Measurements from ENCODE around the gene FBXL14. TPM values are rescaled to one million over a fixed set of nuclear protein-coding genes. Genes with fewer than 3 reads are reported as not detected.
A peak's percentile ranks its signal among the peaks of the same experiment; 100 is the strongest.

Gene FBXL14
- total and polyA plus RNA-seq, 9 of the 15 experiments (the other 6 are each of a cell fraction or from before 2014, with no cell fraction given), result 0.13 to 9.8 (median 3.3) TPM

DNA sequence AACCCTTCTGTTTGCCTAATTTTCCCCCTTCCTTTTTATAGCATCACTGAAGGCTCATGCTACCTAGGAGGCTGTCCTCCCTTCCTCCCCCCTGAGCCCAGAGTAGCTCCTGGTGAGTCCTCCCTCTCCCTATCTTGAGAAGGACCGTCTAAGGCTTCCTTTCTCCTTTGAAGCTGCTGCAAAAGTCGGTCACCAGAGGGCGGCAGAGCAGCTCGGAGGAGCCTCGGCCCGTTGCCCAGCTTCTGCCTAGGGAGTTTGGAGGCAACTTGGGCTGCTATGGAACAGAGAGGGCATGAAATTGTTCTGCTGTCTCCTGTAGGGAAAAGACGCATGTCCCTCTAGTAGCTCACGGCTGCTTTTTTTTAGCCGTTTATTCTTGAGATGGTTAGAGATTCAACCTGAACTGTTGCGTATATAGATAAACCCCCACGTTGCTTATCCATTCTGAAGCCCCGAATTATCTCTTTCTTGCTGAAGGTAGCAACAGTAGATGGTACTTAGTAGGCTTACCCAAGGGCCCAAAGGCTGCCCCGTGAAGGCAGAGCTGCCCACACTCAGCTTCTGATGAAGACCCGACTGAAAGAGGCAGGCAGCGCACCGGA, 40.3 kb upstream of the FBXL14 start (continued):
- TF ChIP-seq, protein P1, sequence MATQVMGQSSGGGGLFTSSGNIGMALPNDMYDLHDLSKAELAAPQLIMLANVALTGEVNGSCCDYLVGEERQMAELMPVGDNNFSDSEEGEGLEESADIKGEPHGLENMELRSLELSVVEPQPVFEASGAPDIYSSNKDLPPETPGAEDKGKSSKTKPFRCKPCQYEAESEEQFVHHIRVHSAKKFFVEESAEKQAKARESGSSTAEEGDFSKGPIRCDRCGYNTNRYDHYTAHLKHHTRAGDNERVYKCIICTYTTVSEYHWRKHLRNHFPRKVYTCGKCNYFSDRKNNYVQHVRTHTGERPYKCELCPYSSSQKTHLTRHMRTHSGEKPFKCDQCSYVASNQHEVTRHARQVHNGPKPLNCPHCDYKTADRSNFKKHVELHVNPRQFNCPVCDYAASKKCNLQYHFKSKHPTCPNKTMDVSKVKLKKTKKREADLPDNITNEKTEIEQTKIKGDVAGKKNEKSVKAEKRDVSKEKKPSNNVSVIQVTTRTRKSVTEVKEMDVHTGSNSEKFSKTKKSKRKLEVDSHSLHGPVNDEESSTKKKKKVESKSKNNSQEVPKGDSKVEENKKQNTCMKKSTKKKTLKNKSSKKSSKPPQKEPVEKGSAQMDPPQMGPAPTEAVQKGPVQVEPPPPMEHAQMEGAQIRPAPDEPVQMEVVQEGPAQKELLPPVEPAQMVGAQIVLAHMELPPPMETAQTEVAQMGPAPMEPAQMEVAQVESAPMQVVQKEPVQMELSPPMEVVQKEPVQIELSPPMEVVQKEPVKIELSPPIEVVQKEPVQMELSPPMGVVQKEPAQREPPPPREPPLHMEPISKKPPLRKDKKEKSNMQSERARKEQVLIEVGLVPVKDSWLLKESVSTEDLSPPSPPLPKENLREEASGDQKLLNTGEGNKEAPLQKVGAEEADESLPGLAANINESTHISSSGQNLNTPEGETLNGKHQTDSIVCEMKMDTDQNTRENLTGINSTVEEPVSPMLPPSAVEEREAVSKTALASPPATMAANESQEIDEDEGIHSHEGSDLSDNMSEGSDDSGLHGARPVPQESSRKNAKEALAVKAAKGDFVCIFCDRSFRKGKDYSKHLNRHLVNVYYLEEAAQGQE (IDR thresholded peaks at IDR 0.05; ENCODE audit: borderline replicate concordance), result peak; percentile 74
- TF ChIP-seq, protein P1 (CRISPR knock-in tag; IDR thresholded peaks at IDR 0.05; ENCODE audit: low read depth), result no peak
- TF ChIP-seq DMBX1 (CRISPR knock-in tag; IDR thresholded peaks at IDR 0.05; ENCODE audit: borderline replicate concordance), result no peak
- TF ChIP-seq KLF16 (IDR thresholded peaks at IDR 0.05), result 0 out of 2 replicates have a peak, but pooled peaks have one; percentile 25
- peak; percentile 50; the same call in 1 of the 2 replicates for TF ChIP-seq CTBP1 (IDR thresholded peaks at IDR 0.05; ENCODE audit: borderline replicate concordance)
- TF ChIP-seq HNRNPL (IDR thresholded peaks at IDR 0.05; ENCODE audit: low read depth, low read length), result no peak
- peak; percentile 79 to 81 for TF ChIP-seq RAD21 (CRISPR knock-in tag; conservative IDR thresholded peaks at IDR 0.05 in 1 of 2, IDR thresholded peaks at IDR 0.05 in 1 of 2)
- peak; percentile 69 for TF ChIP-seq SMC3 (conservative IDR thresholded peaks at IDR 0.05; ENCODE audit: insufficient read depth, low read depth, low read length)
- 0 out of 2 replicates have a peak, but pooled peaks have one; percentile 37 for TF ChIP-seq CC2D1A (IDR thresholded peaks at IDR 0.05)
- peak; percentile 90 for TF ChIP-seq ZNF263 (CRISPR knock-in tag; IDR thresholded peaks at IDR 0.05; ENCODE audit: borderline replicate concordance)
- TF ChIP-seq DEAF1 (CRISPR knock-in tag; IDR thresholded peaks at IDR 0.05), result 0 out of 2 replicates have a peak, but pooled peaks have one; percentile 38
